Activated B cell treated with CpG ODN at 0.5 μM for 24 hours (primary cell): ENCODE results near the gene CAMK2D. TPM values are rescaled to one million over a fixed set of nuclear protein-coding genes. Genes with fewer than 3 reads are reported as not detected.
A peak's percentile ranks its signal among the peaks of the same experiment; 100 is the strongest.

Experiments used
- ATAC-seq: fragments of 200-7000 bp; cut with Tn5 transposase; one replicate; pipeline ENCODE4 v1.10.0; 2021; ENCODE audit warnings: low read depth, mild to moderate bottlenecking, moderate library complexity
- CTCF ChIA-PET: fragments of 350-600 bp; sonication (Branson Sonifier 250); formaldehyde crosslinking; loops from one replicate; lab custom pipeline; 2021; ENCODE audit warnings: antibody characterized with exemption; lab: Charles Lee
- POLR2A ChIA-PET: fragments of 350-600 bp; sonication (Branson Sonifier 250); formaldehyde crosslinking; loops from one replicate; lab custom pipeline; 2021; ENCODE audit warnings: antibody characterized with exemption; lab: Charles Lee
- DNase-seq: peaks from one replicate; pipeline ENCODE4 v3.0.0; 2022
- H3K27ac Mint-ChIP-seq: one replicate; pipeline ENCODE4 v1.8.0; 2020; ENCODE audit warnings: mixed read lengths
- H3K27me3 Mint-ChIP-seq: one replicate; pipeline ENCODE4 v1.8.0; 2021; ENCODE audit warnings: mixed read lengths
- H3K36me3 Mint-ChIP-seq: one replicate; pipeline ENCODE4 v1.8.0; 2021; ENCODE audit warnings: low read depth, mixed read lengths
- H3K4me1 Mint-ChIP-seq: one replicate; pipeline ENCODE4 v1.8.0; 2021; ENCODE audit warnings: mixed read lengths
- H3K4me3 Mint-ChIP-seq: one replicate; pipeline ENCODE4 v1.8.0; 2020; ENCODE audit warnings: mild to moderate bottlenecking, mixed read lengths
- H3K9me3 Mint-ChIP-seq: one replicate; pipeline ENCODE4 v1.8.0; 2020; ENCODE audit warnings: mixed read lengths
- CTCF ChIP-seq: fragments of 200-600 bp; IDR thresholded peaks from one replicate; pipeline ENCODE4 v1.8.0; 2022; ENCODE audit warnings: antibody characterized with exemption, mild to moderate bottlenecking
- intact Hi-C: fragments of 100-400 bp; cut with micrococcal nuclease; formaldehyde crosslinking; loops from one replicate; pipeline ENCODE4 v1.15.1; 2024
- total RNA-seq: library from RNA; stranded (reverse); gene quantifications from 2 replicates; pipeline ENCODE4 v1.2.3, GENCODE V29; 2022

The CAMK2D gene
- total RNA-seq, 1 donor from 2014 or later = 72.9 TPM

- Mint-ChIP-seq H3K36me3 (peaks cover 12% of the 10 kb centered on the region), H3K27me3 (no peaks in the 10 kb centered on the region), H3K4me3 (peak overlapping the region; percentile 49), H3K4me1 (peaks cover 74% of the 10 kb centered on the region), H3K27ac (peak overlapping the region; percentile 88), H3K9me3 (peaks cover 4% of the 10 kb centered on the region)
- ATAC-seq = no peak
- ChIA-PET CTCF (interaction anchor here (0.6 to 4.2 kb wide), 14 partner anchors 9 to 241 kb away, joined by 3 to 28 read pairs (median 3); no protein-coding TSS in a partner anchor), POLR2A (interaction anchor here (1.0 to 3.7 kb wide), 7 partner anchors 11 to 126 kb away, joined by 3 to 22 read pairs (median 5); no protein-coding TSS in a partner anchor)
- DNase-seq = no peak
- intact Hi-C loops = loop anchor here (1.0 to 2.0 kb wide), 9 partner anchors 18 to 749 kb away; no protein-coding TSS in a partner anchor
- TF ChIP-seq CTCF = no peak
Measured at GRCh38 chr4:113635739-113636437, 125.7 kb downstream of the CAMK2D start.

GRCh38 chr4:113634081-113634969 is 127.2 kb downstream of the CAMK2D start:
- H3K9me3 Mint-ChIP-seq = peaks cover 4% of the 10 kb centered on the region
- no peak for DNase-seq
- H3K4me3 Mint-ChIP-seq = no peak overlapping the region
- H3K4me1 Mint-ChIP-seq = peaks cover 71% of the 10 kb centered on the region
- no peak for TF ChIP-seq CTCF
- peaks cover 12% of the 10 kb centered on the region for H3K36me3 Mint-ChIP-seq
- H3K27ac Mint-ChIP-seq = peak overlapping the region; percentile 55
- intact Hi-C loops = no loop called here
- no peaks in the 10 kb centered on the region for H3K27me3 Mint-ChIP-seq
- ChIA-PET POLR2A (interaction anchor here (0.6 kb wide), 1 partner anchor 56 kb away, joined by 4 read pairs; no protein-coding TSS in a partner anchor), CTCF (interaction anchor here (1.1 kb wide), 1 partner anchor 57 kb away, joined by 3 read pairs; no protein-coding TSS in a partner anchor)
- ATAC-seq = no peak

GRCh38 chr4:113633467-113633866 is 128.1 kb downstream of the CAMK2D start:
- DNase-seq (no peak), ATAC-seq (no peak)
- intact Hi-C loops = no loop called here
- Mint-ChIP-seq H3K27ac (peak overlapping the region; percentile 46), H3K9me3 (peaks cover 4% of the 10 kb centered on the region), H3K36me3 (peaks cover 12% of the 10 kb centered on the region), H3K27me3 (no peaks in the 10 kb centered on the region), H3K4me3 (no peak overlapping the region), H3K4me1 (peaks cover 66% of the 10 kb centered on the region)
- CTCF ChIA-PET = interaction anchor here (0.5 kb wide), 1 partner anchor 42 kb away, joined by 4 read pairs; no protein-coding TSS in a partner anchor
- no peak for TF ChIP-seq CTCF
- POLR2A ChIA-PET = interaction anchor here (0.6 kb wide), 1 partner anchor 130 kb away, joined by 3 read pairs; no protein-coding TSS in a partner anchor

GRCh38 chr4:113628711-113629110 is 132.8 kb downstream of the CAMK2D start:
- POLR2A ChIA-PET = interaction anchor here (0.5 to 1.0 kb wide), 2 partner anchors 53 to 124 kb away, joined by 3 to 4 read pairs; no protein-coding TSS in a partner anchor
- peaks cover 14% of the 10 kb centered on the region for H3K36me3 Mint-ChIP-seq
- no peak overlapping the region for H3K4me3 Mint-ChIP-seq
- no peak overlapping the region for H3K27ac Mint-ChIP-seq
- ATAC-seq (no peak), DNase-seq (no peak)
- H3K9me3 Mint-ChIP-seq = no peaks in the 10 kb centered on the region
- TF ChIP-seq CTCF = no peak
- CTCF ChIA-PET = interaction anchor here (0.6 kb wide), 1 partner anchor 77 kb away, joined by 3 read pairs; no protein-coding TSS in a partner anchor
- no peaks in the 10 kb centered on the region for H3K27me3 Mint-ChIP-seq
- peaks cover 59% of the 10 kb centered on the region for H3K4me1 Mint-ChIP-seq
- intact Hi-C loops = no loop called here
